H1 (cell line): ENCODE data around the gene ACTL8. TPM values are rescaled to one million over a fixed set of nuclear protein-coding genes. Genes with fewer than 3 reads are reported as not detected.

Source experiments
- CTCF ChIA-PET: fragments of 300-600 bp; sonication (Branson Sonifier 250); formaldehyde crosslinking; loops from one replicate; lab custom pipeline; 2021; ENCODE audit not compliant: partially characterized antibody; lab: Charles Lee
- POLR2A ChIA-PET: fragments of 300-600 bp; sonication (Branson Sonifier 250); formaldehyde crosslinking; loops from one replicate; lab custom pipeline; 2021; ENCODE audit warnings: inconsistent platforms; ENCODE audit not compliant: partially characterized antibody; lab: Charles Lee
- DNase-seq, 2 experiments: peaks; one replicate each; pipeline versions ENCODE4 v3.0.0 to v3.0.0-alpha.2; 2010 to 2022; ENCODE audit warnings: low spot score in 2 of 2, low read depth in 1 of 2, mixed read lengths in 1 of 2
- FAIRE-seq: peaks from 2 replicates; lab custom pipeline; 2011; peaks lifted over from hg19 to GRCh38; lab: Jason Lieb, UNC
- H2AFZ ChIP-seq: 2 replicates; pipeline ENCODE4 v1.8.1; 2012; ENCODE audit warnings: low read length, inconsistent platforms
- H2AK5ac ChIP-seq: 2 replicates; pipeline ENCODE4 v1.6.1; 2013; ENCODE audit warnings: low read depth, low read length
- H2BK120ac ChIP-seq: replicated peaks from 2 replicates; pipeline ENCODE3; 2013; ENCODE audit warnings: low read depth, low read length, inconsistent platforms
- H2BK12ac ChIP-seq: 2 replicates; pipeline ENCODE4 v1.6.1; 2013; ENCODE audit warnings: low read depth, low read length
- H2BK15ac ChIP-seq: 2 replicates; pipeline ENCODE4 v1.6.1; 2013; ENCODE audit warnings: low read length
- H2BK20ac ChIP-seq: 2 replicates; pipeline ENCODE4 v1.6.1; 2013; ENCODE audit warnings: low read length
- H2BK5ac ChIP-seq: 2 replicates; pipeline ENCODE4 v1.6.1; 2013; ENCODE audit warnings: low read depth, low read length
- H3K14ac ChIP-seq: 2 replicates; pipeline ENCODE4 v1.6.1; 2013; ENCODE audit warnings: inconsistent platforms; ENCODE audit not compliant: insufficient read length
- H3K18ac ChIP-seq: 2 replicates; pipeline ENCODE4 v1.6.1; 2013; ENCODE audit warnings: low read length; ENCODE audit errors: extremely low read depth
- H3K23ac ChIP-seq: 2 replicates; pipeline ENCODE4 v1.6.1; 2013; ENCODE audit warnings: inconsistent platforms; ENCODE audit not compliant: insufficient read length
- H3K23me2 ChIP-seq: 2 replicates; pipeline ENCODE4 v1.6.1; 2013; ENCODE audit warnings: low read depth, low read length
- H3K27ac ChIP-seq: 2 replicates; pipeline ENCODE4 v1.6.1; 2011; ENCODE audit warnings: low read depth, low read length, inconsistent platforms
- H3K27me3 ChIP-seq, 4 experiments: replicated peaks in 1 of 4; 1 replicate in 1 of 4; 2 replicates in 3 of 4; pipeline versions ENCODE4 v1.6.1 to v1.8.1; 2011 to 2013; ENCODE audit warnings: low read length in 3 of 4, mild to moderate bottlenecking in 3 of 4, inconsistent platforms in 2 of 4, mixed read lengths in 2 of 4, moderate library complexity in 1 of 4; ENCODE audit not compliant: control insufficient read depth in 3 of 4, insufficient read depth in 3 of 4; ENCODE audit errors: extremely low read depth in 1 of 4
- H3K36me3 ChIP-seq, 4 experiments: 2 replicates each; pipeline versions ENCODE4 v1.6.1 to v1.8.1; 2011 to 2013; ENCODE audit warnings: mild to moderate bottlenecking in 4 of 4, low read length in 3 of 4, moderate library complexity in 2 of 4, control low read depth in 1 of 4, inconsistent platforms in 1 of 4; ENCODE audit not compliant: insufficient read depth in 4 of 4, control insufficient read depth in 2 of 4
- H3K4ac ChIP-seq: replicated peaks from 2 replicates; pipeline ENCODE3; 2013; ENCODE audit warnings: low read length, low read depth, mixed read lengths, inconsistent platforms; ENCODE audit not compliant: insufficient read length
- H3K4me1 ChIP-seq, 4 experiments: replicated peaks in 1 of 4; 1 replicate in 1 of 4; 2 replicates in 3 of 4; pipeline versions ENCODE4 v1.6.1 to v1.8.1; 2011 to 2013; ENCODE audit warnings: low read length in 3 of 4, inconsistent platforms in 2 of 4, mixed read lengths in 1 of 4; ENCODE audit not compliant: insufficient read depth in 4 of 4, control insufficient read depth in 3 of 4
- H3K4me2 ChIP-seq, 2 experiments: 2 replicates each; pipeline versions ENCODE4 v1.6.1 to v1.8.1; 2011 to 2013; ENCODE audit warnings: low read depth in 2 of 2, low read length in 2 of 2, control low read depth in 1 of 2, inconsistent platforms in 1 of 2, mild to moderate bottlenecking in 1 of 2; ENCODE audit not compliant: insufficient read depth in 1 of 2
- H3K4me3 ChIP-seq, 4 experiments: fragments of 200-600, 300-600 bp in 1 of 4; sonication (generic), shearing (Covaris generic), sonication (Bioruptor Twin) in 1 of 4; 2 replicates each; pipeline versions ENCODE4 v1.5.1 to v1.8.1; 2011 to 2016; ENCODE audit warnings: low read length in 4 of 4, low read depth in 3 of 4, control low read depth in 2 of 4, inconsistent platforms in 2 of 4, mild to moderate bottlenecking in 2 of 4, mixed read lengths in 1 of 4, moderate library complexity in 1 of 4; ENCODE audit not compliant: insufficient read depth in 2 of 4; ENCODE audit errors: extremely low read depth in 1 of 4
- H3K56ac ChIP-seq: replicated peaks from 2 replicates; pipeline ENCODE3; 2013; ENCODE audit warnings: low read depth, mild to moderate bottlenecking, mixed read lengths, low read length, inconsistent platforms; ENCODE audit not compliant: insufficient read length
- H3K79me1 ChIP-seq: 2 replicates; pipeline ENCODE4 v1.6.1; 2013; ENCODE audit warnings: low read depth, low read length, control low read depth
- H3K79me2 ChIP-seq, 2 experiments: 2 replicates each; pipeline versions ENCODE4 v1.6.1 to v1.8.1; 2012 to 2013; ENCODE audit warnings: low read length in 2 of 2, mild to moderate bottlenecking in 2 of 2, inconsistent platforms in 1 of 2; ENCODE audit not compliant: insufficient read depth in 2 of 2, control insufficient read depth in 1 of 2
- H3K9ac ChIP-seq, 4 experiments: replicated peaks in 1 of 4; 1 replicate in 1 of 4; 2 replicates in 3 of 4; pipeline versions ENCODE4 v1.6.1 to v1.8.1; 2011 to 2013; ENCODE audit warnings: low read depth in 3 of 4, low read length in 3 of 4, control low read depth in 2 of 4, mild to moderate bottlenecking in 2 of 4, moderate library complexity in 2 of 4, inconsistent platforms in 1 of 4; ENCODE audit errors: extremely low read depth in 1 of 4
- H3K9me3 ChIP-seq, 2 experiments: 2 replicates each; pipeline versions ENCODE4 v1.6.1 to v1.8.1; 2012 to 2013; ENCODE audit warnings: mild to moderate bottlenecking in 2 of 2, moderate library complexity in 2 of 2, control low read depth in 1 of 2, inconsistent platforms in 1 of 2, low read depth in 1 of 2, low read length in 1 of 2, mixed read lengths in 1 of 2; ENCODE audit not compliant: insufficient read depth in 2 of 2
- H4K20me1 ChIP-seq, 2 experiments: replicated peaks in 1 of 2; 2 replicates each; pipeline versions ENCODE3 to v1.8.1; 2011 to 2013; ENCODE audit warnings: inconsistent platforms in 2 of 2, low read length in 2 of 2, mild to moderate bottlenecking in 1 of 2; ENCODE audit not compliant: insufficient read depth in 2 of 2, control insufficient read depth in 1 of 2
- H4K5ac ChIP-seq: 2 replicates; pipeline ENCODE4 v1.6.1; 2013; ENCODE audit warnings: low read length, low read depth, mixed read lengths, inconsistent platforms; ENCODE audit not compliant: insufficient read length
- H4K8ac ChIP-seq: 2 replicates; pipeline ENCODE4 v1.8.0; 2013; ENCODE audit warnings: mild to moderate bottlenecking, moderate library complexity, low read length, inconsistent platforms; ENCODE audit not compliant: insufficient read depth; ENCODE audit errors: extremely low read depth
- H4K91ac ChIP-seq: replicated peaks from 2 replicates; pipeline ENCODE3; 2013; ENCODE audit warnings: low read length, mixed read lengths, inconsistent platforms; ENCODE audit not compliant: insufficient read length
- ATF2 ChIP-seq: IDR thresholded peaks from 2 replicates; pipeline ENCODE4 v1.6.1; 2012; ENCODE audit warnings: low read length, inconsistent platforms
- CBX5 ChIP-seq: fragments of 300-800, 300-1000 bp; sonication (generic); IDR thresholded peaks from 2 replicates; pipeline ENCODE4 v1.7.1; 2016; ENCODE audit warnings: antibody characterized with exemption, low read length, low read depth
- CEBPB ChIP-seq: IDR thresholded peaks from 2 replicates; pipeline ENCODE4 v1.6.1; 2012; ENCODE audit warnings: low read depth, low read length
- CREB1 ChIP-seq: IDR thresholded peaks from 2 replicates; pipeline ENCODE4 v1.6.1; 2012; ENCODE audit warnings: inconsistent platforms
- EZH2 ChIP-seq: fragments of 200-600 bp; sonication (generic); IDR thresholded peaks from 2 replicates; pipeline ENCODE4 v1.7.1; 2012; ENCODE audit warnings: low read depth, mild to moderate bottlenecking, moderate library complexity, low read length, inconsistent platforms; ENCODE audit not compliant: severe bottlenecking
- NRF1 ChIP-seq: IDR thresholded peaks from 2 replicates; pipeline ENCODE4 v1.6.1; 2011; ENCODE audit warnings: mild to moderate bottlenecking, low read depth, low read length, improper control_type of control experiment
- POLR2A ChIP-seq, 2 experiments: IDR thresholded peaks; 1 replicate in 1 of 2; 2 replicates in 1 of 2; pipeline ENCODE4 v1.6.1; 2011; ENCODE audit warnings: low read depth in 2 of 2, low read length in 2 of 2, mild to moderate bottlenecking in 2 of 2; ENCODE audit errors: control extremely low read depth in 1 of 2
- POLR2AphosphoS5 ChIP-seq: IDR thresholded peaks from 2 replicates; pipeline ENCODE4 v1.6.1; 2011; ENCODE audit warnings: low read depth, low read length
- POU5F1 ChIP-seq: IDR thresholded peaks from 2 replicates; pipeline ENCODE4 v1.6.1; 2011; ENCODE audit warnings: low read depth, mild to moderate bottlenecking, low read length, moderate library complexity
- SP1 ChIP-seq: IDR thresholded peaks from 2 replicates; pipeline ENCODE4 v1.6.1; 2011; ENCODE audit warnings: low read depth, low read length
- TAF7 ChIP-seq: optimal IDR thresholded peaks from 2 replicates; pipeline ENCODE3; 2011; ENCODE audit warnings: low read depth, mild to moderate bottlenecking, inconsistent platforms, low read length, moderate library complexity, borderline replicate concordance
- YY1 ChIP-seq: IDR thresholded peaks from 2 replicates; pipeline ENCODE4 v1.6.1; 2011; ENCODE audit warnings: low read depth, mild to moderate bottlenecking, low read length
- WGBS, 2 experiments: shearing (Covaris generic) in 1 of 2; methylation state at CpG; one replicate each; pipeline versions ENCODE4 v1.1.6 to v1.1.7; 2013 to 2015; ENCODE audit warnings: low lambda C conversion rate in 2 of 2, mixed read lengths in 2 of 2, inconsistent platforms in 1 of 2, low coverage in 1 of 2, missing lambda C conversion rate in 1 of 2; ENCODE audit not compliant: insufficient replicate concordance in 2 of 2, insufficient coverage in 1 of 2, insufficient read length in 1 of 2; ENCODE audit errors: extremely low coverage in 1 of 2, missing lambda C conversion rate in 1 of 2; 5-methylcytosine and 5-hydroxymethylcytosine counted together
- polyA plus RNA-seq, 7 experiments: library from polyadenylated mRNA; depleted of rRNA in 3 of 7; stranded (reverse) in 5 of 7; unstranded in 2 of 7; fragments of >200 nt in 5 of 7; fragments of 200-250 nt in 2 of 7; gene quantifications; 1 replicate in 5 of 7; 2 replicates in 1 of 7; 4 replicates in 1 of 7; pipeline versions ENCODE4 v1.2.1 to v1.2.3, GENCODE V29; 2011 to 2013; ENCODE audit warnings: missing spikeins in 2 of 7, mixed read lengths in 2 of 7
- total RNA-seq: library from RNA; stranded (reverse); fragmentation: NEBNext Ultra II Directional; extraction: Animal tissue kit (Norgen Biotek cat#: 25700); gene quantifications from 2 replicates; pipeline ENCODE4 v1.2.1, GENCODE V29; 2021
- TF ChIP-seq, protein P1 (sequence below): IDR thresholded peaks from 2 replicates; pipeline ENCODE4 v1.6.1; 2011; ENCODE audit warnings: low read length, improper control_type of control experiment

Gene ACTL8
- total and polyA plus RNA-seq, 2 of the 8 experiments (the other 6 are each of a cell fraction or from before 2014, with no cell fraction given): 0.33 to 0.47 TPM

DNA sequence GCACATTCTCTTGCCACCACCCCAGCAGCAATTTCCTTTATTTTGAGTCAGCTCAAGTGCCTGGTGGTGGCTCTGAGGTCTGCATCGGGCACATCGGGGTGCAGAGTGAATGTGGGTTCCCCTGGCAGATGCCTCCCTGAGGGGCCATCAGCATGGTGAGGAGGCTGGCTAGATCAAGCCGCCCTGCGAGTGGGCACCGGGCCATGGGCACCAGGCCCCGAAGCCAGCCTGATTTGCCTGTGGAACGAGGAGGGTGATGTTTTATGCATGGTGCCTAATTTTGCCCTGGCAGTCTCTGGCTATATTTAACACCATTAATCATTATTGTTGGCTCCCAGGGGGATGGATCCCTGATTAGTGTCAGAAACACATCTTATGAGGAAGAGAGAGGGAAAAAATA is 36.3 kb downstream of the ACTL8 start:
- Histone ChIP-seq H4K5ac (no peak overlapping the region), H4K8ac (no peak overlapping the region), H3K18ac (no peak overlapping the region), H4K91ac (no peak overlapping the region), H2BK20ac (no peak overlapping the region), H3K4me3 (no peak overlapping the region), H4K20me1 (no peaks in the 10 kb centered on the region), H3K4ac (no peak overlapping the region), H3K23ac (no peak overlapping the region), H3K36me3 (no peaks in the 10 kb centered on the region), H3K23me2 (no peaks in the 10 kb centered on the region), H3K4me1 (peaks cover 0 to 5% (median 3%) of the 10 kb centered on the region in 4 experiments; a peak in 3 of 7 replicates), H3K9me3 (no peaks in the 10 kb centered on the region), H3K4me2 (no peak overlapping the region), H2BK12ac (no peak overlapping the region), H3K27me3 (no peaks in the 10 kb centered on the region; a peak in 2 of 7 replicates), H2AFZ (no peak overlapping the region), H3K79me2 (no peaks in the 10 kb centered on the region), H3K27ac (no peak overlapping the region), H2BK5ac (no peak overlapping the region), H3K79me1 (no peaks in the 10 kb centered on the region), H3K14ac (no peak overlapping the region), H2BK15ac (no peak overlapping the region), H3K56ac (no peak overlapping the region), H2AK5ac (no peak overlapping the region), H3K9ac (no peak overlapping the region; a peak in 1 of 7 replicates), H2BK120ac (no peak overlapping the region)
- CTCF ChIA-PET: interaction anchor here (0.7 to 6.2 kb wide), 5 partner anchors 15 to 68 kb away, joined by 3 to 20 read pairs (median 4); no protein-coding TSS in a partner anchor
- POLR2A ChIA-PET: no interaction called here
- WGBS, 2 experiments: 91% methylated on average over 7 of the region's 7 CpGs; no CpG with 5 or more reads in 1 of the 2 experiments
- no peak for DNase-seq
- FAIRE-seq: no peak
- no peak for TF ChIP-seq CREB1
- no peak for TF ChIP-seq ATF2
- TF ChIP-seq POLR2A (IDR thresholded peaks at IDR 0.05; ENCODE audit: control extremely low read depth in 1 of 2, low read depth in 2 of 2, low read length in 2 of 2): no peak
- no peak for TF ChIP-seq POU5F1
- TF ChIP-seq CEBPB: no peak
- no peak for TF ChIP-seq CBX5
- TF ChIP-seq SP1: no peak
- no peak for TF ChIP-seq TAF7
- TF ChIP-seq NRF1: no peak
- no peak for TF ChIP-seq EZH2
- TF ChIP-seq, protein P1, sequence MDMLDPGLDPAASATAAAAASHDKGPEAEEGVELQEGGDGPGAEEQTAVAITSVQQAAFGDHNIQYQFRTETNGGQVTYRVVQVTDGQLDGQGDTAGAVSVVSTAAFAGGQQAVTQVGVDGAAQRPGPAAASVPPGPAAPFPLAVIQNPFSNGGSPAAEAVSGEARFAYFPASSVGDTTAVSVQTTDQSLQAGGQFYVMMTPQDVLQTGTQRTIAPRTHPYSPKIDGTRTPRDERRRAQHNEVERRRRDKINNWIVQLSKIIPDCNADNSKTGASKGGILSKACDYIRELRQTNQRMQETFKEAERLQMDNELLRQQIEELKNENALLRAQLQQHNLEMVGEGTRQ: no peak
- no peak for TF ChIP-seq YY1
- no peak for TF ChIP-seq POLR2AphosphoS5
